ENCODE data around the gene SLC33A1.

GRCh38 chr3:155807823-155808222 is 46.4 kb downstream of the SLC33A1 start:
- TF ChIP-seq, protein P1, sequence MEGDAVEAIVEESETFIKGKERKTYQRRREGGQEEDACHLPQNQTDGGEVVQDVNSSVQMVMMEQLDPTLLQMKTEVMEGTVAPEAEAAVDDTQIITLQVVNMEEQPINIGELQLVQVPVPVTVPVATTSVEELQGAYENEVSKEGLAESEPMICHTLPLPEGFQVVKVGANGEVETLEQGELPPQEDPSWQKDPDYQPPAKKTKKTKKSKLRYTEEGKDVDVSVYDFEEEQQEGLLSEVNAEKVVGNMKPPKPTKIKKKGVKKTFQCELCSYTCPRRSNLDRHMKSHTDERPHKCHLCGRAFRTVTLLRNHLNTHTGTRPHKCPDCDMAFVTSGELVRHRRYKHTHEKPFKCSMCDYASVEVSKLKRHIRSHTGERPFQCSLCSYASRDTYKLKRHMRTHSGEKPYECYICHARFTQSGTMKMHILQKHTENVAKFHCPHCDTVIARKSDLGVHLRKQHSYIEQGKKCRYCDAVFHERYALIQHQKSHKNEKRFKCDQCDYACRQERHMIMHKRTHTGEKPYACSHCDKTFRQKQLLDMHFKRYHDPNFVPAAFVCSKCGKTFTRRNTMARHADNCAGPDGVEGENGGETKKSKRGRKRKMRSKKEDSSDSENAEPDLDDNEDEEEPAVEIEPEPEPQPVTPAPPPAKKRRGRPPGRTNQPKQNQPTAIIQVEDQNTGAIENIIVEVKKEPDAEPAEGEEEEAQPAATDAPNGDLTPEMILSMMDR (IDR thresholded peaks at IDR 0.05), result no peak
- no peak for TF ChIP-seq POLR2A (IDR thresholded peaks at IDR 0.05)
